ENCODE results near the gene OR2AT4.
A peak's percentile ranks its signal among the peaks of the same experiment; 100 is the strongest.

OR2AT4 gene

GRCh38 chr11:75144716-75145014 lies 48.0 kb upstream of the OR2AT4 start:
- no peak overlapping the region for H3K27ac ChIP-seq (replicated peaks)
- DNase-seq (ENCODE audit: low read depth in 1 of 2, low spot score in 1 of 2): no peak
- no peak overlapping the region for H3K4me3 ChIP-seq (replicated peaks; ENCODE audit: insufficient read depth, low read length)
- H3K27me3 ChIP-seq (ENCODE audit: insufficient read depth, poor library complexity, severe bottlenecking): peaks cover 4% of the 10 kb centered on the region
- no peak for TF ChIP-seq GABPA (IDR thresholded peaks at IDR 0.05; ENCODE audit: low read depth)
- no peak for TF ChIP-seq REST (IDR thresholded peaks at IDR 0.05; ENCODE audit: insufficient replicate concordance, low read depth)
- TF ChIP-seq, protein P1, sequence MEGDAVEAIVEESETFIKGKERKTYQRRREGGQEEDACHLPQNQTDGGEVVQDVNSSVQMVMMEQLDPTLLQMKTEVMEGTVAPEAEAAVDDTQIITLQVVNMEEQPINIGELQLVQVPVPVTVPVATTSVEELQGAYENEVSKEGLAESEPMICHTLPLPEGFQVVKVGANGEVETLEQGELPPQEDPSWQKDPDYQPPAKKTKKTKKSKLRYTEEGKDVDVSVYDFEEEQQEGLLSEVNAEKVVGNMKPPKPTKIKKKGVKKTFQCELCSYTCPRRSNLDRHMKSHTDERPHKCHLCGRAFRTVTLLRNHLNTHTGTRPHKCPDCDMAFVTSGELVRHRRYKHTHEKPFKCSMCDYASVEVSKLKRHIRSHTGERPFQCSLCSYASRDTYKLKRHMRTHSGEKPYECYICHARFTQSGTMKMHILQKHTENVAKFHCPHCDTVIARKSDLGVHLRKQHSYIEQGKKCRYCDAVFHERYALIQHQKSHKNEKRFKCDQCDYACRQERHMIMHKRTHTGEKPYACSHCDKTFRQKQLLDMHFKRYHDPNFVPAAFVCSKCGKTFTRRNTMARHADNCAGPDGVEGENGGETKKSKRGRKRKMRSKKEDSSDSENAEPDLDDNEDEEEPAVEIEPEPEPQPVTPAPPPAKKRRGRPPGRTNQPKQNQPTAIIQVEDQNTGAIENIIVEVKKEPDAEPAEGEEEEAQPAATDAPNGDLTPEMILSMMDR (IDR thresholded peaks at IDR 0.05; ENCODE audit: insufficient read depth, low read length): no peak
- no peak for TF ChIP-seq SPI1 (IDR thresholded peaks at IDR 0.05; ENCODE audit: borderline replicate concordance, low read depth)
- no peak for TF ChIP-seq POLR2AphosphoS5 (IDR thresholded peaks at IDR 0.05; ENCODE audit: low read depth)

GRCh38 chr11:75143420-75143731 lies 46.7 kb upstream of the OR2AT4 start:
- Histone ChIP-seq H3K4me3 (replicated peaks; ENCODE audit: insufficient read depth, low read length) (no peak overlapping the region), H3K27me3 (ENCODE audit: insufficient read depth, poor library complexity, severe bottlenecking) (peaks cover 4% of the 10 kb centered on the region), H3K27ac (replicated peaks) (no peak overlapping the region)
- TF ChIP-seq, protein P1 (IDR thresholded peaks at IDR 0.05; ENCODE audit: insufficient read depth, low read length): no peak
- TF ChIP-seq GABPA (IDR thresholded peaks at IDR 0.05; ENCODE audit: low read depth): no peak
- TF ChIP-seq POLR2AphosphoS5 (IDR thresholded peaks at IDR 0.05; ENCODE audit: low read depth): no peak
- TF ChIP-seq REST (IDR thresholded peaks at IDR 0.05; ENCODE audit: insufficient replicate concordance, low read depth): no peak
- no peak for TF ChIP-seq SPI1 (IDR thresholded peaks at IDR 0.05; ENCODE audit: borderline replicate concordance, low read depth)
- DNase-seq (ENCODE audit: low read depth in 1 of 2, low spot score in 1 of 2): no peak

DNA sequence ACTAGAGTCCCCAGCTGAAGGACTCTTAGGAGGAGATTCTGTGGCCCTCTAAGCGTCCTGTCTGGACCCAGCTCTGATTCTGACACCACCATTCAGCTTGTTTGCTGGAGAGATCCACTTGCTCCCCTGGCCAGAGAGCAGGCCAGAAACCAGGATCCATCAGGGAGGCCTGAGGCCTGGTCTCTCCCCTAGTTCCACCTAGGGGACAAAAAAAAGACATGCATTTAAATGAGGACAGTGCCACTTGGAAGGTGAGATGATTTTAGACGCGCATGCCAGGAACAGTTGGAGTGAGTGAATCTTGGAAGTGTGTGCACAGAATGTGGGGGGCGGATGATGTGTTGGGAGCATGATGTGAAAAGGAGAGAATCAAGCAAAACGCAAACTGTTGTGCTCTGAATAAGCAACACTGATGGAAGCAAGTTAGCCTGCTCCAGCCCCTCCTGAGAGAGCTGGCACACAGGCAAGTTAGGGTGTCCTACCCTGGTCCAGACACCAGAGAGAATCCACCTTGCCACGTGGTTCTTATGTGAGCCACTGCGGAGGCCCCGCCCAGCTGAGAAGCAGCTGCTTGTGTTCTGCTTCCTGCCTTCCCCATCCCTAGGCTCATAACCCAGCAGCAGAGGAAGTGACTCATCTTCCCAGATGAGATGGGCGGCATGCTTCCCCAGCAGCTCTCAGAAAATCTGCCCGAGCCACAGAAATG lies 46.2 kb upstream of the OR2AT4 start:
- peak; percentile 89 to 91 for DNase-seq (ENCODE audit: low read depth in 1 of 2, low spot score in 1 of 2)
- H3K27ac ChIP-seq (replicated peaks): no peak overlapping the region
- H3K27me3 ChIP-seq (ENCODE audit: insufficient read depth, poor library complexity, severe bottlenecking): peaks cover 6% of the 10 kb centered on the region
- no peak overlapping the region for H3K4me3 ChIP-seq (replicated peaks; ENCODE audit: insufficient read depth, low read length)
- TF ChIP-seq POLR2AphosphoS5 (IDR thresholded peaks at IDR 0.05; ENCODE audit: low read depth): 0 out of 2 replicates have a peak, but pooled peaks have one; percentile 20
- TF ChIP-seq GABPA (IDR thresholded peaks at IDR 0.05; ENCODE audit: low read depth): peak; percentile 64
- no peak for TF ChIP-seq REST (IDR thresholded peaks at IDR 0.05; ENCODE audit: insufficient replicate concordance, low read depth)
- TF ChIP-seq, protein P1 (IDR thresholded peaks at IDR 0.05; ENCODE audit: insufficient read depth, low read length): no peak
- peak; percentile 93 for TF ChIP-seq SPI1 (IDR thresholded peaks at IDR 0.05; ENCODE audit: borderline replicate concordance, low read depth)

Measured in HL-60 (cell line).